Activated T-helper 2 cell treated with anti-CD3 and anti-CD28 coated beads, Interferon-gamma antibody, Interleukin-2, Interleukin-4, amounts not matched to agents 10 μg/mL and 5 μg/mL and 100 μg/mL, durations not matched to agents 14 hours and 24 hours and 36 hours (primary cell): ENCODE data around the gene VSIG8. TPM values are rescaled to one million over a fixed set of nuclear protein-coding genes. Genes with fewer than 3 reads are reported as not detected.

ENCODE experiments used
- DNase-seq: peaks from one replicate; pipeline ENCODE4 v3.0.0; 2021; ENCODE audit warnings: low spot score
- H3K27ac Mint-ChIP-seq: one replicate; pipeline ENCODE4 v1.8.0; 2021; ENCODE audit warnings: mixed read lengths
- H3K27me3 Mint-ChIP-seq: one replicate; pipeline ENCODE4 v1.8.0; 2021; ENCODE audit warnings: low read depth, mixed read lengths
- H3K36me3 Mint-ChIP-seq: one replicate; pipeline ENCODE4 v1.8.0; 2021; ENCODE audit warnings: low read depth, mixed read lengths
- H3K4me1 Mint-ChIP-seq: one replicate; pipeline ENCODE4 v1.8.0; 2021; ENCODE audit warnings: low read depth, mixed read lengths
- H3K4me3 Mint-ChIP-seq: one replicate; pipeline ENCODE4 v1.8.0; 2021; ENCODE audit warnings: low read depth, mild to moderate bottlenecking, moderate library complexity, mixed read lengths
- H3K9me3 Mint-ChIP-seq: one replicate; pipeline ENCODE4 v1.8.0; 2021; ENCODE audit warnings: mixed read lengths
- intact Hi-C: fragments of 100-400 bp; cut with micrococcal nuclease; formaldehyde crosslinking; loops from one replicate; pipeline ENCODE4 v1.15.1; 2023
- total RNA-seq: library from RNA; stranded (reverse); gene quantifications from 2 replicates; pipeline ENCODE4 v1.2.3, GENCODE V29; 2022

The VSIG8 gene
- total RNA-seq, 1 donor from 2014 or later, result not detected

- Mint-ChIP-seq H3K4me1 (peaks cover 36% of the 10 kb centered on the region), H3K27me3 (peaks cover 3% of the 10 kb centered on the region), H3K4me3 (no peak overlapping the region), H3K27ac (no peak overlapping the region), H3K36me3 (peaks cover 5% of the 10 kb centered on the region), H3K9me3 (no peaks in the 10 kb centered on the region)
- intact Hi-C loops, result loop anchor here (2.0 kb wide), 1 partner anchor 61 kb away; no protein-coding TSS in a partner anchor
- DNase-seq, result no peak
Observed at GRCh38 chr1:159829822-159830465, 32.5 kb downstream of the VSIG8 start.

GRCh38 chr1:159829273-159829634 lies 33.2 kb downstream of the VSIG8 start:
- no peak overlapping the region for H3K27ac Mint-ChIP-seq
- no peak overlapping the region for H3K4me3 Mint-ChIP-seq
- peaks cover 6% of the 10 kb centered on the region for H3K27me3 Mint-ChIP-seq
- no peak for DNase-seq
- peaks cover 38% of the 10 kb centered on the region for H3K4me1 Mint-ChIP-seq
- intact Hi-C loops, result loop anchor here (2.0 kb wide), 1 partner anchor 62 kb away; no protein-coding TSS in a partner anchor
- peaks cover 5% of the 10 kb centered on the region for H3K36me3 Mint-ChIP-seq
- H3K9me3 Mint-ChIP-seq, result no peaks in the 10 kb centered on the region

GRCh38 chr1:159828581-159829272 lies 33.7 kb downstream of the VSIG8 start:
- H3K36me3 Mint-ChIP-seq, result peaks cover 5% of the 10 kb centered on the region
- intact Hi-C loops, result loop anchor here (2.0 kb wide), 1 partner anchor 62 kb away; no protein-coding TSS in a partner anchor
- H3K27ac Mint-ChIP-seq, result no peak overlapping the region
- H3K9me3 Mint-ChIP-seq, result no peaks in the 10 kb centered on the region
- no peak for DNase-seq
- H3K4me3 Mint-ChIP-seq, result no peak overlapping the region
- peaks cover 6% of the 10 kb centered on the region for H3K27me3 Mint-ChIP-seq
- H3K4me1 Mint-ChIP-seq, result peaks cover 38% of the 10 kb centered on the region

- no peaks in the 10 kb centered on the region for H3K9me3 Mint-ChIP-seq
- DNase-seq, result no peak
- intact Hi-C loops, result loop anchor here (2.0 kb wide), 1 partner anchor 63 kb away; no protein-coding TSS in a partner anchor
- peaks cover 38% of the 10 kb centered on the region for H3K4me1 Mint-ChIP-seq
- peaks cover 5% of the 10 kb centered on the region for H3K36me3 Mint-ChIP-seq
- no peak overlapping the region for H3K4me3 Mint-ChIP-seq
- H3K27ac Mint-ChIP-seq, result no peak overlapping the region
- H3K27me3 Mint-ChIP-seq, result peaks cover 6% of the 10 kb centered on the region
Observed at GRCh38 chr1:159828176-159828575, 34.3 kb downstream of the VSIG8 start.

GRCh38 chr1:159827549-159827948 lies 34.9 kb downstream of the VSIG8 start:
- no peak overlapping the region for H3K27ac Mint-ChIP-seq
- DNase-seq, result no peak
- H3K4me3 Mint-ChIP-seq, result no peak overlapping the region
- H3K27me3 Mint-ChIP-seq, result peaks cover 7% of the 10 kb centered on the region
- intact Hi-C loops, result no loop called here
- H3K4me1 Mint-ChIP-seq, result peaks cover 38% of the 10 kb centered on the region
- H3K9me3 Mint-ChIP-seq, result no peaks in the 10 kb centered on the region
- peaks cover 5% of the 10 kb centered on the region for H3K36me3 Mint-ChIP-seq

- Mint-ChIP-seq H3K36me3 (peaks cover 5% of the 10 kb centered on the region), H3K27me3 (peaks cover 8% of the 10 kb centered on the region), H3K9me3 (no peaks in the 10 kb centered on the region), H3K27ac (peak overlapping the region; percentile 25), H3K4me1 (peaks cover 38% of the 10 kb centered on the region), H3K4me3 (no peak overlapping the region)
- no peak for DNase-seq
- intact Hi-C loops, result no loop called here
Observed at GRCh38 chr1:159827102-159827490, 35.4 kb downstream of the VSIG8 start.

GRCh38 chr1:159826441-159827101 lies 35.9 kb downstream of the VSIG8 start, which contains the start of gene SLAMF8:
Gene SLAMF8, plus strand, starts transcription at chr1:159826873. Its CDS starts 26 bp downstream, at chr1:159826899.
- DNase-seq, result peak; percentile 35
- intact Hi-C loops, result no loop called here
- no peaks in the 10 kb centered on the region for H3K9me3 Mint-ChIP-seq
- peaks cover 8% of the 10 kb centered on the region for H3K27me3 Mint-ChIP-seq
- no peak within 1 kb of the TSS for H3K4me3 Mint-ChIP-seq
- H3K36me3 Mint-ChIP-seq, result peaks cover 5% of the 10 kb centered on the region
- H3K4me1 Mint-ChIP-seq, result peaks cover 38% of the 10 kb centered on the region
- H3K27ac Mint-ChIP-seq, result peak within 1 kb of the TSS; percentile 39

- intact Hi-C loops, result no loop called here
- H3K27ac Mint-ChIP-seq, result no peak overlapping the region
Observed at GRCh38 chr1:159825564-159825963, 36.9 kb downstream of the VSIG8 start.

GRCh38 chr1:159823406-159823805 lies 39.1 kb downstream of the VSIG8 start:
- Mint-ChIP-seq H3K27ac (no peak overlapping the region), H3K27me3 (peaks cover 10% of the 10 kb centered on the region), H3K9me3 (no peaks in the 10 kb centered on the region), H3K4me3 (no peak overlapping the region), H3K36me3 (peaks cover 5% of the 10 kb centered on the region), H3K4me1 (peaks cover 33% of the 10 kb centered on the region)
- no peak for DNase-seq
- intact Hi-C loops, result loop anchor here (5.0 kb wide), 1 partner anchor 41 kb away; the partner anchor contains the start of gene DUSP23

More at GRCh38 chr1:159825564-159825963, 36.9 kb downstream of the VSIG8 start:
- Mint-ChIP-seq H3K36me3 (peaks cover 5% of the 10 kb centered on the region), H3K27me3 (peaks cover 8% of the 10 kb centered on the region), H3K4me3 (no peak overlapping the region), H3K9me3 (no peaks in the 10 kb centered on the region), H3K4me1 (peaks cover 38% of the 10 kb centered on the region)
- no peak for DNase-seq

GRCh38 chr1:159821171-159821867 lies 41.1 kb downstream of the VSIG8 start:
- Mint-ChIP-seq H3K4me3 (no peak overlapping the region), H3K27ac (no peak overlapping the region), H3K9me3 (no peaks in the 10 kb centered on the region), H3K4me1 (peaks cover 16% of the 10 kb centered on the region), H3K27me3 (peaks cover 10% of the 10 kb centered on the region), H3K36me3 (no peaks in the 10 kb centered on the region)
- intact Hi-C loops, result loop anchor here (5.0 kb wide), 1 partner anchor 39 kb away; the partner anchor contains the start of gene DUSP23
- no peak for DNase-seq

GRCh38 chr1:159817276-159818041 lies 45.0 kb downstream of the VSIG8 start:
- DNase-seq, result no peak
- Mint-ChIP-seq H3K27ac (no peak overlapping the region), H3K4me3 (no peak overlapping the region), H3K36me3 (no peaks in the 10 kb centered on the region), H3K4me1 (no peaks in the 10 kb centered on the region), H3K9me3 (no peaks in the 10 kb centered on the region), H3K27me3 (peaks cover 12% of the 10 kb centered on the region)
- intact Hi-C loops, result no loop called here

GRCh38 chr1:159815926-159816325 lies 46.5 kb downstream of the VSIG8 start:
- no peak overlapping the region for H3K27ac Mint-ChIP-seq
- intact Hi-C loops, result no loop called here
- no peaks in the 10 kb centered on the region for H3K4me1 Mint-ChIP-seq
- no peaks in the 10 kb centered on the region for H3K9me3 Mint-ChIP-seq
- H3K27me3 Mint-ChIP-seq, result peaks cover 18% of the 10 kb centered on the region
- H3K36me3 Mint-ChIP-seq, result no peaks in the 10 kb centered on the region
- no peak for DNase-seq
- H3K4me3 Mint-ChIP-seq, result no peak overlapping the region
